GM12878 (cell line): Measurements from ENCODE around the gene TMIGD2. TPM values are rescaled to one million over a fixed set of nuclear protein-coding genes. Genes with fewer than 3 reads are reported as not detected.

Experiments used
- ATAC-seq: fragments of 200-7000 bp; cut with Tn5 transposase; 3 replicates; pipeline ENCODE4 v1.9.1; 2020; ENCODE audit warnings: mild to moderate bottlenecking, moderate library complexity
- BruUV-seq: library from RNA; stranded (reverse); fragments of 400-500 nt; replicated peaks from 2 replicates; lab custom pipeline; 2021; lab: Mats Ljungman, UMichigan
- CTCF ChIA-PET: fragments of 300-600 bp; sonication (Branson Sonifier 250); formaldehyde crosslinking; extraction: SDS; loops from one replicate; lab custom pipeline; 2021; ENCODE audit warnings: inconsistent platforms; lab: Yijun Ruan, JAX
- POLR2A ChIA-PET: fragments of 350-600 bp; formaldehyde crosslinking; extraction: SDS; loops from one replicate; lab custom pipeline; 2021; ENCODE audit warnings: inconsistent platforms; lab: Charles Lee
- RAD21 ChIA-PET: fragments of 300-600 bp; sonication (Branson Sonifier 250); formaldehyde crosslinking; loops from one replicate; lab custom pipeline; 2023; ENCODE audit warnings: antibody characterized with exemption; ENCODE audit not compliant: unreplicated experiment; lab: Charles Lee
- SMC1A ChIA-PET: fragments of 300-600 bp; sonication (Branson Sonifier 250); formaldehyde crosslinking; loops from one replicate; lab custom pipeline; 2023; ENCODE audit not compliant: unreplicated experiment, uncharacterized antibody; lab: Charles Lee
- DNase-seq: peaks from one replicate; pipeline ENCODE4 v3.0.0-alpha.2; 2011; ENCODE audit warnings: low read depth, low spot score
- FAIRE-seq: peaks from 3 replicates; lab custom pipeline; 2011; peaks lifted over from hg19 to GRCh38; lab: Jason Lieb, UNC
- H2AFZ ChIP-seq: 2 replicates; pipeline ENCODE4 v1.6.0; 2011; ENCODE audit warnings: low read depth, low read length, control low read depth; ENCODE audit not compliant: control insufficient read depth
- H3K27ac ChIP-seq: 2 replicates; pipeline ENCODE4 v1.5.1; 2011; ENCODE audit warnings: control low read depth; ENCODE audit not compliant: control insufficient read depth, insufficient read depth
- H3K27me3 ChIP-seq, 2 experiments: replicated peaks in 1 of 2; 2 replicates each; pipeline versions ENCODE4 v1.6.0 to v1.6.1; 2011; ENCODE audit warnings: low read length in 1 of 2; ENCODE audit not compliant: control insufficient read depth in 2 of 2, insufficient read depth in 2 of 2
- H3K36me3 ChIP-seq, 2 experiments: 2 replicates each; pipeline ENCODE4 v1.5.1; 2011; ENCODE audit warnings: low read length in 1 of 2; ENCODE audit not compliant: control insufficient read depth in 2 of 2, insufficient read depth in 2 of 2
- H3K4me1 ChIP-seq: 2 replicates; pipeline ENCODE4 v1.6.1; 2011; ENCODE audit warnings: mild to moderate bottlenecking, low read length, moderate library complexity, mixed read lengths; ENCODE audit not compliant: control insufficient read depth, insufficient read depth
- H3K4me2 ChIP-seq: 2 replicates; pipeline ENCODE4 v1.6.0; 2011; ENCODE audit warnings: control low read depth; ENCODE audit not compliant: control insufficient read depth, insufficient read depth
- H3K4me3 ChIP-seq: fragments of 200-600 bp; sonication (generic); 2 replicates; pipeline ENCODE4 v1.5.1; 2016
- H3K79me2 ChIP-seq: 2 replicates; pipeline ENCODE4 v1.6.0; 2011; ENCODE audit warnings: low read length; ENCODE audit not compliant: control insufficient read depth, insufficient read depth
- H3K9ac ChIP-seq: 2 replicates; pipeline ENCODE4 v1.8.0; 2011; ENCODE audit warnings: low read length, control low read depth, mixed read lengths; ENCODE audit not compliant: control insufficient read depth, insufficient read depth
- H3K9me3 ChIP-seq: replicated peaks from 3 replicates; pipeline ENCODE4 v1.5.1; 2011; ENCODE audit warnings: mild to moderate bottlenecking, low read length; ENCODE audit not compliant: control insufficient read depth, insufficient read depth
- H4K20me1 ChIP-seq: 2 replicates; pipeline ENCODE4 v1.6.0; 2011; ENCODE audit not compliant: control insufficient read depth, insufficient read depth
- CHD1 ChIP-seq: IDR thresholded peaks from 2 replicates; pipeline ENCODE4 v1.6.1; 2012; ENCODE audit warnings: low read depth, low read length, improper control_type of control experiment
- EGR1 ChIP-seq, 2 experiments: IDR thresholded peaks; 1 replicate in 1 of 2; 2 replicates in 1 of 2; pipeline ENCODE4 v1.6.1; 2011 to 2012; ENCODE audit warnings: low read depth in 2 of 2, low read length in 2 of 2, borderline replicate concordance in 1 of 2, mild to moderate bottlenecking in 1 of 2, moderate library complexity in 1 of 2
- HCFC1 ChIP-seq: fragments of 150-350 bp; IDR thresholded peaks from 2 replicates; pipeline ENCODE4 v1.6.1; 2014; ENCODE audit warnings: low read length
- IKZF1 ChIP-seq: fragments of 450-650 bp; conservative IDR thresholded peaks from 2 replicates; pipeline ENCODE4 v1.6.1; 2017; ENCODE audit warnings: antibody characterized with exemption, mild to moderate bottlenecking
- NR2C1 ChIP-seq: fragments of 450-650 bp; IDR thresholded peaks from 2 replicates; pipeline ENCODE4 v1.6.1; 2017; ENCODE audit warnings: antibody characterized with exemption, mild to moderate bottlenecking, moderate library complexity
- NRF1 ChIP-seq: conservative IDR thresholded peaks from 2 replicates; pipeline ENCODE4 v1.6.1; 2011; ENCODE audit warnings: mild to moderate bottlenecking, low read depth, low read length, improper control_type of control experiment
- SIX5 ChIP-seq: IDR thresholded peaks from 2 replicates; pipeline ENCODE4 v1.6.1; 2011; ENCODE audit warnings: mild to moderate bottlenecking, low read depth, low read length, moderate library complexity; ENCODE audit not compliant: severe bottlenecking
- YY1 ChIP-seq: IDR thresholded peaks from 2 replicates; pipeline ENCODE4 v1.6.1; 2011; ENCODE audit warnings: low read depth, mild to moderate bottlenecking, low read length
- WGBS: methylation state at CpG from one replicate; pipeline ENCODE4 v1.1.6; 2016; ENCODE audit warnings: low lambda C conversion rate; ENCODE audit not compliant: insufficient replicate concordance, insufficient coverage; ENCODE audit errors: missing lambda C conversion rate; 5-methylcytosine and 5-hydroxymethylcytosine counted together
- in situ Hi-C: fragments of 300-500 bp; cut with MboI; formaldehyde crosslinking; loops from 9 replicates; pipeline ENCODE4 v1.14.3; 2018; ENCODE audit warnings: mixed read lengths
- intact Hi-C: fragments of 100-400 bp; cut with micrococcal nuclease; formaldehyde crosslinking; loops from one replicate; pipeline ENCODE4 v1.14.2; 2022; ENCODE audit not compliant: unreplicated experiment
- polyA plus RNA-seq, 11 experiments: library from polyadenylated mRNA; depleted of rRNA in 4 of 11; unstranded in 6 of 11; stranded (reverse) in 5 of 11; fragments of >200 nt; fragmentation: Nextera tagmentation in 4 of 11; fragmentation: Illumina TruSeq in 1 of 11; extraction: Ambion mirVana in 4 of 11; extraction: Trizol in 1 of 11; gene quantifications; 1 replicate in 1 of 11; 2 replicates in 10 of 11; pipeline versions ENCODE4 v1.2.1 to v1.2.3, GENCODE V29; 2011 to 2016; ENCODE audit warnings: inconsistent platforms in 2 of 11, missing spikeins in 2 of 11, low read depth in 1 of 11
- total RNA-seq, 4 experiments: library from RNA; depleted of rRNA in 3 of 4; stranded (reverse); fragments of >200 nt in 3 of 4; fragmentation: Illumina TruSeq in 1 of 4; extraction: Trizol in 1 of 4; gene quantifications; 2 replicates each; pipeline versions ENCODE4 v1.2.1 to v1.2.3, GENCODE V29; 2013 to 2021

The TMIGD2 gene
- total and polyA plus RNA-seq, 10 of the 15 experiments (the other 5 are each of a cell fraction or from before 2014, with no cell fraction given), result 0.09 to 0.40 (median 0.14) TPM; not detected in 5

DNA sequence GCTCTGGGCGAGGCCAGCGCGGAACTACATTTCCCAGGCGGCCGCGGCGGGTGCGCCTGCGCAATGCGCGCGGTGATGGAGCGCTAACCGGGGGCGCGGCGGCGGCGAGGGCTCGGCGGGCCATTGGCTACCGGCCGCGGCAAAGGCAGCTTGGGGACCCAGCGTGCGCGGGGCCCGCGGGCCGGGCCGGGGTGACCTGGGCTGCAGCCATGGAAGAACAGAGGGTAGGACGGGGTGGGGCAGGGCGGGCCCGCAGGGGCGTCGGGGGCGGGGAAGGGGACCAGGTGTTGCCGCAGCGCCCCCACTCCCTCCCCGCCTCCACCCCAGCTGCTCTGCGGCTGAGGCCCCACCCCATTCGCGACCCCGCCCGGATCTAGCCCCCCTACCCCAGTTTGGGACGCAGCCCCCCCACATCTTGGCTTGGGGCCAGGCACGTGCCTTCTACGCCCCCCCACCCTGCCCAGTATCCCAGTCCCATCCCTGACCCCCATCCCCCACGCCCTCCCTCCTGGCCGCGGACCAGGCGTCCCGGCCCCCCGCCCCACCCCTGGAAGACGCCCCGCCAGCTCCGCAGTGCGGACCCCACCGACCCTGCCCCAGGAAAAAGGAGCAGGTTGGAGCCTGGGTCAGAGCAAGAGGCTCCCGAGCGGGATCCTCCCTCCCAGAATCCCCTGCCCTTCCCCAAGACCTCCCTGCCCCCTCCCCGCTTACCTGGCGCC, 2.5 kb upstream of the TMIGD2 start, which contains the start of gene FSD1:
Gene FSD1 (plus strand): TSS at position 61 of the 719 bp plus-strand sequence. CDS start 149 bp downstream, at position 210.
- peak; percentile 98 for ATAC-seq
- Histone ChIP-seq H3K4me2 (0 out of 2 replicates have a peak within 1 kb of the TSS, but pooled peaks have one; percentile 33), H3K4me3 (no peak within 1 kb of the TSS; the same call in 1 of the 2 replicates), H3K9me3 (no peaks in the 10 kb centered on the region), H3K27ac (no peak within 1 kb of the TSS), H4K20me1 (no peaks in the 10 kb centered on the region), H3K4me1 (no peaks in the 10 kb centered on the region)
- WGBS, result 2% methylated on average over 29 of the region's 63 CpGs
- in situ Hi-C loops, result no loop called here
- TF ChIP-seq YY1, result peak; percentile 81
- TF ChIP-seq NR2C1, result no peak
- peak; percentile 41; the same call in 1 of the 2 replicates for TF ChIP-seq NRF1
- TF ChIP-seq IKZF1, result peak; percentile 74
- peak; percentile 90 for TF ChIP-seq HCFC1
- no peak for TF ChIP-seq CHD1
- peak; percentile 89 for TF ChIP-seq SIX5
- peak in 1 of 2 experiments; percentile 9; a peak in 1 of 3 replicates for TF ChIP-seq EGR1 (IDR thresholded peaks at IDR 0.05; ENCODE audit: borderline replicate concordance in 1 of 2, low read depth in 2 of 2, low read length in 2 of 2)
- TF ChIP-seq, all 136 proteins: peak for 6
- FAIRE-seq (no peak), DNase-seq (no peak)
- ChIA-PET RAD21 (no interaction called here), POLR2A (no interaction called here), CTCF (no interaction called here), SMC1A (no interaction called here)
- intact Hi-C loops, result no loop called here
- Histone ChIP-seq H3K27me3 (no peaks in the 10 kb centered on the region), H2AFZ (no peak within 1 kb of the TSS), H3K36me3 (no peaks in the 10 kb centered on the region), H3K9ac (no peak within 1 kb of the TSS), H3K79me2 (no peaks in the 10 kb centered on the region)
- no TSS peak for BruUV-seq
